ENCODE results near the gene C4orf17. TPM values are rescaled to one million over a fixed set of nuclear protein-coding genes. Genes with fewer than 3 reads are reported as not detected.
"Not testable (repeated sequence)": the region's sequence is repeated elsewhere in the genome, so short reads cannot be mapped to it uniquely, and the experiment has no call there.

Gene C4orf17
- total RNA-seq, 1 donor from 2014 or later = not detected

DNA sequence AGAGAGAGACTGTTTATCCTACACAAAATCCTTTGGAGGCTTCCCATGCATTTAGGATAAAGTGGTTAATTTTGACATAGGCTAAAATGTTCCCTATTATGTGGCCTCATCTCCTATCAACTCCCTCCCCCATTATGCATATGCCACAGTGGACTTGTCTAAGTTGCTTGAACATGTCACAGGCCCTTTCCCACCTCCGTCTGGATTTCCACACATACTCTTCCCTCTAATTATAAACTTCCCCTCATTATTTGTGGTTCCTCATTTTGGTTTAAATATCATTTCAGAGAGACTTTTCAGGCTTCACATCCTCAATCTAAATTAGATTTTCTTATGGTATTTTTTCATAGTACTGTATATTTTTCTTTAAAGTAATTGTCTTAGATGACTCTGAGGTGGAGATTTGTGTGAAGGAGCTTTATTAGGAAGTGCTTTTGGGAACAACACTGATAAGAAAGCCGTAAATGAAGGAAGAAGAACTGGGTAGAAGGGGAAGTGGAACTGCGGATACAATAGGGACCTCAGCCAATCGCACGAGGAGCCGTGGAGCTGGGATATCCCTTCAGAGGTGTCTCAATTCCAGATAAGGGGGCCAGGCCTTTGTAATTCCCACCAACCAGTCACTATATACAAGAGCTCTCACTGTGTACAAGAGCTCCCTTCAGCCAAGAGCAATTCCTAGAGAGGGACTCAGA is 7.9 kb downstream of the C4orf17 start:
- DNase-seq (ENCODE audit: low read depth, low spot score) = no peak
- Mint-ChIP-seq H3K4me1 (no peaks in the 10 kb centered on the region), H3K4me3 (no peak overlapping the region), H3K9me3 (no peaks in the 10 kb centered on the region), H3K36me3 (ENCODE audit: low read depth) (no peaks in the 10 kb centered on the region), H3K27me3 (ENCODE audit: low read depth) (no peaks in the 10 kb centered on the region), H3K27ac (ENCODE audit: unreplicated experiment) (no peak overlapping the region)
- TF ChIP-seq, protein P1, sequence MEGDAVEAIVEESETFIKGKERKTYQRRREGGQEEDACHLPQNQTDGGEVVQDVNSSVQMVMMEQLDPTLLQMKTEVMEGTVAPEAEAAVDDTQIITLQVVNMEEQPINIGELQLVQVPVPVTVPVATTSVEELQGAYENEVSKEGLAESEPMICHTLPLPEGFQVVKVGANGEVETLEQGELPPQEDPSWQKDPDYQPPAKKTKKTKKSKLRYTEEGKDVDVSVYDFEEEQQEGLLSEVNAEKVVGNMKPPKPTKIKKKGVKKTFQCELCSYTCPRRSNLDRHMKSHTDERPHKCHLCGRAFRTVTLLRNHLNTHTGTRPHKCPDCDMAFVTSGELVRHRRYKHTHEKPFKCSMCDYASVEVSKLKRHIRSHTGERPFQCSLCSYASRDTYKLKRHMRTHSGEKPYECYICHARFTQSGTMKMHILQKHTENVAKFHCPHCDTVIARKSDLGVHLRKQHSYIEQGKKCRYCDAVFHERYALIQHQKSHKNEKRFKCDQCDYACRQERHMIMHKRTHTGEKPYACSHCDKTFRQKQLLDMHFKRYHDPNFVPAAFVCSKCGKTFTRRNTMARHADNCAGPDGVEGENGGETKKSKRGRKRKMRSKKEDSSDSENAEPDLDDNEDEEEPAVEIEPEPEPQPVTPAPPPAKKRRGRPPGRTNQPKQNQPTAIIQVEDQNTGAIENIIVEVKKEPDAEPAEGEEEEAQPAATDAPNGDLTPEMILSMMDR (conservative IDR thresholded peaks at IDR 0.05) = no peak

DNA sequence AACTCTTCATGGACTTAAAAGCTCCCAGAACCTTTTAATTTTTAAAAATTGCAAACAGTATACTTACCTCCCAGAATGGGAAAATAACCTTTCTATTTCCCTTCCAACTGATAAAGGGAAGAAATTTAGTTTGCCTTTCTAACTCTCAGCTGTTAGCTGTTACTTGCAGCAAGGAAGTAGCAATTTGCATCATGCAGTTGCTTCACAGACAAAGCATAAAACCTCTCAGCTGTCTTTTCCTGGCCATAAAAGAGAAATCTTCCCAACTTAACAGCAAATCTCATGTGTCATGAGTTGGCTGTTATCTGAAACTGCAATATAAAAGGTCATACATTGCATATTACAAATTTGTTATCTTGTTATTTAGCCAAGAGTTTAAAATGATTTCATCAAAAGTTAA is 18.4 kb downstream of the C4orf17 start:
- no peaks in the 10 kb centered on the region for H3K4me1 Mint-ChIP-seq
- H3K36me3 Mint-ChIP-seq (ENCODE audit: low read depth) = no peaks in the 10 kb centered on the region
- no peak overlapping the region for H3K27ac Mint-ChIP-seq (ENCODE audit: unreplicated experiment)
- no peak for DNase-seq (ENCODE audit: low read depth, low spot score)
- TF ChIP-seq, protein P1 (conservative IDR thresholded peaks at IDR 0.05) = no peak
- H3K4me3 Mint-ChIP-seq = no peak overlapping the region
- H3K9me3 Mint-ChIP-seq = peaks cover 3% of the 10 kb centered on the region
- no peaks in the 10 kb centered on the region for H3K27me3 Mint-ChIP-seq (ENCODE audit: low read depth)

DNA sequence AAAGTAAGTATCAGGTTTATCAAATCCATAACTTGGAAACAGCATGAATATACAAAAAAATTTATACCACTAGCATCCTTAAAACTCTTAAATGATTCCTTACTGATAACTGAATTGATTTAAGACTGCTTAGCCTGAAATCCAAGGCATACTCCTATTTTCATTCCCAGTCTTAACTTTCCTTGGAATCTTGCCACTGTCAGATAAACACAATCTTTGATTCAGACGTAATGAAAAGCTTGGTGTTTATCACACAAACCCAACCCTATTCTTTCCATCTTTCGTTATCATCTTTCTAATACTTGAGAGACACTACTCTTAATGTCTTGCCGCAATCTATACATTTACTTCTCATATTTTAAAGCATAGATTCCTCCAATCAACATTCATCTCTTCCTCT is 19.1 kb downstream of the C4orf17 start:
- Mint-ChIP-seq H3K27me3 (ENCODE audit: low read depth) (no peaks in the 10 kb centered on the region), H3K4me1 (no peaks in the 10 kb centered on the region), H3K4me3 (no peak overlapping the region), H3K36me3 (ENCODE audit: low read depth) (no peaks in the 10 kb centered on the region), H3K9me3 (peaks cover 3% of the 10 kb centered on the region), H3K27ac (ENCODE audit: unreplicated experiment) (no peak overlapping the region)
- no peak for DNase-seq (ENCODE audit: low read depth, low spot score)
- TF ChIP-seq, protein P1 (conservative IDR thresholded peaks at IDR 0.05) = no peak

DNA sequence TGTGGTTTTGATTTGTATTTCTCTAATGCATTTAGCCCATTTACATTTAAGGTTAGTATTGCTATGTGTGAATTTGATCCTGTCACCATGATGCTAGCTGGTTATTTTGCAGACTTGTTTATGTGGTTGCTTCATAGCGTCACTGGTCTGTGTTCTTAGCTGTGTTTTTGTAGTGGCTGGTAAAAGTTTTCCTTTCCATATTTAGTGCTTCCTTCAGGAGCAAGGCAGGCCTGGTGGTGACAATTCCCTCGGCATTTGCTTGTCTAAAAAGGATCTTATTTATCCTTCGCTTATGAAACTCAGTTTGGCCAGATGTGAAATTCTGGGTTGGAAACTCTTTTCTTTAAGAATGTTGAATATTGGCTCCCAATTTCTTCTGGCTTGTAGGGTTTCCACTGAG is 23.9 kb downstream of the C4orf17 start:
- not testable (repeated sequence) for H3K4me1 Mint-ChIP-seq; H3K9me3 Mint-ChIP-seq; H3K27ac Mint-ChIP-seq (ENCODE audit: unreplicated experiment); H3K4me3 Mint-ChIP-seq; H3K27me3 Mint-ChIP-seq (ENCODE audit: low read depth); DNase-seq (ENCODE audit: low read depth, low spot score); H3K36me3 Mint-ChIP-seq (ENCODE audit: low read depth)

DNA sequence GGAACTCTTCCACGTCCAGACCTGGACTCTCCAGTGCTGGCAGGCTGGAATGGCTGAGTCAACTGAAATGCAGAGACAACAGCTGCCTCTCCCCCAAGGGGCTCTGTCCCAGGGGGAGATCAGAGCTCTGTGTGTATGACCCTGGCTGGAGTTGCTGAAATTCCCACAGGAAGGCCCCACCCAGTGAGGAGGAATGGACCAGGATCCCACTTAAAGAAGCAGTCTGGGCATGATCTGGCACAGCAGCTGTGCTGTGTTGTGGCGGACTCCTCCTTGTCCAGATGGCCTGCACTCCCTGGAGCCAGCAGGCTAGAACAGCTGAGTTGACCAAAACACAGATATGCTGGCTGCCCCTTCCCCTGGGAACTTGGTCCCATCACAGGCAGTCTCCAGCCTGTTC is 25.4 kb downstream of the C4orf17 start:
- no peaks in the 10 kb centered on the region for H3K27me3 Mint-ChIP-seq (ENCODE audit: low read depth)
- H3K36me3 Mint-ChIP-seq (ENCODE audit: low read depth) = no peaks in the 10 kb centered on the region
- H3K9me3 Mint-ChIP-seq = peaks cover 3% of the 10 kb centered on the region
- H3K4me1 Mint-ChIP-seq = no peaks in the 10 kb centered on the region
- TF ChIP-seq, protein P1 (conservative IDR thresholded peaks at IDR 0.05) = no peak
- no peak overlapping the region for H3K27ac Mint-ChIP-seq (ENCODE audit: unreplicated experiment)
- H3K4me3 Mint-ChIP-seq = no peak overlapping the region
- no peak for DNase-seq (ENCODE audit: low read depth, low spot score)

DNA sequence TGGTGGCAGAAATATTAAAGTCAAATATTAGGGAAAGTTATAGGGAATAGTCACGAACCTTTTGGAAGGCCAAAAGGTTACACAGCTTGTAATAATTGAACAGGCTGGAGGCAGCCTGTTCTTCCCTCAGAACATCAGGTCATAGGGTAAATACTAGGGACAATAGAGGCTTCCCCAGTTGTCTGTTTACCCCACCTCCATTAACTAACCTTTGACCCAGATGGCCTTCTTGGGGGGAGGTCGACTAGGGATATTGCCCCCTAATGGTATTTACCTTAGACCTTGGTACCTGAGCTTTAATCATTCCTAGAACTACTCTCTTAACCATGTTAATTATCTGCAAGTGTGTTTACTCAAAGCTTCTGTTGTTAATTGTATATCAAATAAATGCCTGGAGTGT is 26.0 kb downstream of the C4orf17 start:
- Mint-ChIP-seq H3K27ac (ENCODE audit: unreplicated experiment) (no peak overlapping the region), H3K9me3 (peaks cover 3% of the 10 kb centered on the region), H3K27me3 (ENCODE audit: low read depth) (no peaks in the 10 kb centered on the region), H3K36me3 (ENCODE audit: low read depth) (no peaks in the 10 kb centered on the region), H3K4me1 (no peaks in the 10 kb centered on the region), H3K4me3 (no peak overlapping the region)
- no peak for DNase-seq (ENCODE audit: low read depth, low spot score)
- TF ChIP-seq, protein P1 (conservative IDR thresholded peaks at IDR 0.05) = no peak

Measured in neural crest cell (in vitro differentiated cells).